Fibroblast of lung (primary cell): ENCODE measurements around the gene PADI2. TPM values are rescaled to one million over a fixed set of nuclear protein-coding genes. Genes with fewer than 3 reads are reported as not detected.
A peak's percentile ranks its signal among the peaks of the same experiment; 100 is the strongest.
"Not testable (repeated sequence)": the region's sequence is repeated elsewhere in the genome, so short reads cannot be mapped to it uniquely, and the experiment has no call there.

Experiments
- DNase-seq, 2 donors: peaks; one replicate each; pipeline versions ENCODE4 v3.0.0 to v3.0.0-alpha.2; 2010; ENCODE audit warnings: low read depth in 2 of 2
- H2AFZ ChIP-seq: 2 replicates; pipeline ENCODE4 v1.5.1; 2012; ENCODE audit warnings: low read length, control low read depth, inconsistent platforms
- H3K27ac ChIP-seq: 2 replicates; pipeline ENCODE4 v1.5.1; 2011; ENCODE audit warnings: low read length, control low read depth; ENCODE audit not compliant: insufficient read depth
- H3K27me3 ChIP-seq: 2 replicates; pipeline ENCODE4 v1.5.1; 2011; ENCODE audit warnings: mild to moderate bottlenecking, low read length; ENCODE audit not compliant: control insufficient read depth, insufficient read depth
- H3K36me3 ChIP-seq: 2 replicates; pipeline ENCODE4 v1.5.1; 2011; ENCODE audit warnings: low read length; ENCODE audit not compliant: control insufficient read depth, insufficient read depth
- H3K4me1 ChIP-seq: 2 replicates; pipeline ENCODE4 v1.5.1; 2011; ENCODE audit warnings: low read length; ENCODE audit not compliant: control insufficient read depth, insufficient read depth; ENCODE audit errors: extremely low read depth
- H3K4me2 ChIP-seq: 2 replicates; pipeline ENCODE4 v1.5.1; 2011; ENCODE audit warnings: low read length, control low read depth; ENCODE audit not compliant: insufficient read depth; ENCODE audit errors: extremely low read depth
- H3K4me3 ChIP-seq, 4 experiments: fragments of 200-600 bp in 1 of 4; sonication (generic) in 1 of 4; replicated peaks in 1 of 4; 2 replicates each; pipeline ENCODE4 v1.5.1; 2011 to 2016; ENCODE audit warnings: low read length in 4 of 4, low read depth in 3 of 4, mild to moderate bottlenecking in 3 of 4, control low read depth in 2 of 4, inconsistent platforms in 1 of 4, mixed read lengths in 1 of 4; ENCODE audit not compliant: insufficient read depth in 1 of 4; ENCODE audit errors: control extremely low read depth in 1 of 4
- H3K79me2 ChIP-seq: 2 replicates; pipeline ENCODE4 v1.5.1; 2012; ENCODE audit warnings: mild to moderate bottlenecking, low read length, inconsistent platforms; ENCODE audit not compliant: control insufficient read depth, insufficient read depth
- H3K9ac ChIP-seq: 2 replicates; pipeline ENCODE4 v1.5.1; 2011; ENCODE audit warnings: mild to moderate bottlenecking, low read length, control low read depth; ENCODE audit not compliant: insufficient read depth
- H3K9me3 ChIP-seq: 2 replicates; pipeline ENCODE4 v1.5.1; 2012; ENCODE audit warnings: low read depth, low read length; ENCODE audit not compliant: control insufficient read depth, insufficient read depth
- H4K20me1 ChIP-seq: 2 replicates; pipeline ENCODE4 v1.5.1; 2011; ENCODE audit warnings: low read length; ENCODE audit not compliant: control insufficient read depth, insufficient read depth; ENCODE audit errors: extremely low read depth
- EZH2 ChIP-seq: IDR thresholded peaks from 2 replicates; pipeline ENCODE4 v1.5.1; 2012; ENCODE audit warnings: low read length, control low read depth, mild to moderate bottlenecking; ENCODE audit errors: missing control alignments
- polyA plus RNA-seq, 2 donors: library from polyadenylated mRNA; depleted of rRNA in 1 of 2; stranded (reverse) in 1 of 2; unstranded in 1 of 2; fragments of >200 nt; gene quantifications; 2 replicates each; pipeline ENCODE4 v1.2.1, GENCODE V29; 2011 to 2012; ENCODE audit warnings: missing spikeins in 1 of 2
- total RNA-seq: library from RNA; depleted of rRNA; stranded (reverse); fragments of >200 nt; gene quantifications from 2 replicates; pipeline ENCODE4 v1.2.1, GENCODE V29; 2014
- TF ChIP-seq, protein P1 (sequence below), 2 donors: IDR thresholded peaks in 1 of 2; conservative IDR thresholded peaks in 1 of 2; 1 replicate in 1 of 2; 2 replicates in 1 of 2; pipeline ENCODE4 v1.5.1; 2011 to 2012; ENCODE audit warnings: low read length in 2 of 2, control low read depth in 1 of 2, inconsistent platforms in 1 of 2, low read depth in 1 of 2, mild to moderate bottlenecking in 1 of 2

The PADI2 gene
- total and polyA plus RNA-seq, 2 donors (not counting 1 experiment from before 2014, with no cell fraction given), result 0.03 TPM; not detected in 1

DNA sequence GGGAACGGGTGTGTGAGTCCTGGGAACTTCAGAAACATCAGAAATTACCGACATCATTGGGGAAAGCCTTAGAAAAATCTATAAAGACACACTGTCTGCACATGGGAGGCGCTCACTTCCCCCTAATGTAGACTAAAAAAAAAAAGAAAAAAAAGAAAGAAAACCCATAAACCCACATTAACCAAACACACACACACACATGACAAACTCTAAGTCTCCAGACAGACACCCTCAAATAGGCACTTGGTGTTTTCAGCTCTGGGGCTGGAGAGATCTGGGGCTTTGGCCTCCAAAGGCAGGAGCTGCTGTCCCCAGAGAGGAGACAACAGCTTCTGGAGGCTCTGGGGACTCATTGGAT is 52.2 kb downstream of the PADI2 start:
- H3K4me3 ChIP-seq, result no peak overlapping the region
- no peaks in the 10 kb centered on the region for H3K27me3 ChIP-seq
- no peaks in the 10 kb centered on the region for H3K4me1 ChIP-seq
- TF ChIP-seq, protein P1, sequence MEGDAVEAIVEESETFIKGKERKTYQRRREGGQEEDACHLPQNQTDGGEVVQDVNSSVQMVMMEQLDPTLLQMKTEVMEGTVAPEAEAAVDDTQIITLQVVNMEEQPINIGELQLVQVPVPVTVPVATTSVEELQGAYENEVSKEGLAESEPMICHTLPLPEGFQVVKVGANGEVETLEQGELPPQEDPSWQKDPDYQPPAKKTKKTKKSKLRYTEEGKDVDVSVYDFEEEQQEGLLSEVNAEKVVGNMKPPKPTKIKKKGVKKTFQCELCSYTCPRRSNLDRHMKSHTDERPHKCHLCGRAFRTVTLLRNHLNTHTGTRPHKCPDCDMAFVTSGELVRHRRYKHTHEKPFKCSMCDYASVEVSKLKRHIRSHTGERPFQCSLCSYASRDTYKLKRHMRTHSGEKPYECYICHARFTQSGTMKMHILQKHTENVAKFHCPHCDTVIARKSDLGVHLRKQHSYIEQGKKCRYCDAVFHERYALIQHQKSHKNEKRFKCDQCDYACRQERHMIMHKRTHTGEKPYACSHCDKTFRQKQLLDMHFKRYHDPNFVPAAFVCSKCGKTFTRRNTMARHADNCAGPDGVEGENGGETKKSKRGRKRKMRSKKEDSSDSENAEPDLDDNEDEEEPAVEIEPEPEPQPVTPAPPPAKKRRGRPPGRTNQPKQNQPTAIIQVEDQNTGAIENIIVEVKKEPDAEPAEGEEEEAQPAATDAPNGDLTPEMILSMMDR (conservative IDR thresholded peaks at IDR 0.05 in 1 of 2, IDR thresholded peaks at IDR 0.05 in 1 of 2; ENCODE audit: low read depth in 1 of 2, low read length in 2 of 2), result no peak
- TF ChIP-seq EZH2, result no peak
- no peaks in the 10 kb centered on the region for H3K79me2 ChIP-seq
- no peak overlapping the region for H3K27ac ChIP-seq
- DNase-seq, result no peak
- no peaks in the 10 kb centered on the region for H4K20me1 ChIP-seq
- H3K9ac ChIP-seq, result no peak overlapping the region
- H2AFZ ChIP-seq, result no peak overlapping the region
- no peak overlapping the region for H3K4me2 ChIP-seq
- no peaks in the 10 kb centered on the region for H3K36me3 ChIP-seq
- no peaks in the 10 kb centered on the region for H3K9me3 ChIP-seq

- no peak overlapping the region for H3K4me3 ChIP-seq
- H3K27me3 ChIP-seq, result no peaks in the 10 kb centered on the region
- no peaks in the 10 kb centered on the region for H4K20me1 ChIP-seq
- no peak overlapping the region for H3K4me2 ChIP-seq
- no peak for DNase-seq
- no peaks in the 10 kb centered on the region for H3K79me2 ChIP-seq
- no peaks in the 10 kb centered on the region for H3K4me1 ChIP-seq
- no peak overlapping the region for H3K27ac ChIP-seq
- H2AFZ ChIP-seq, result no peak overlapping the region
- H3K9me3 ChIP-seq, result no peaks in the 10 kb centered on the region
- TF ChIP-seq EZH2, result no peak
- TF ChIP-seq, protein P1 (conservative IDR thresholded peaks at IDR 0.05 in 1 of 2, IDR thresholded peaks at IDR 0.05 in 1 of 2; ENCODE audit: low read depth in 1 of 2, low read length in 2 of 2), result no peak
- no peak overlapping the region for H3K9ac ChIP-seq
- no peaks in the 10 kb centered on the region for H3K36me3 ChIP-seq
Measured at GRCh38 chr1:17066361-17067068, 52.7 kb downstream of the PADI2 start.

GRCh38 chr1:17065666-17066065 is 53.6 kb downstream of the PADI2 start:
- no peaks in the 10 kb centered on the region for H3K27me3 ChIP-seq
- TF ChIP-seq, protein P1 (conservative IDR thresholded peaks at IDR 0.05 in 1 of 2, IDR thresholded peaks at IDR 0.05 in 1 of 2; ENCODE audit: low read depth in 1 of 2, low read length in 2 of 2), result no peak
- no peak for TF ChIP-seq EZH2
- H3K9ac ChIP-seq, result no peak overlapping the region
- H3K9me3 ChIP-seq, result no peaks in the 10 kb centered on the region
- H4K20me1 ChIP-seq, result no peaks in the 10 kb centered on the region
- DNase-seq, result no peak
- no peak overlapping the region for H2AFZ ChIP-seq
- H3K36me3 ChIP-seq, result no peaks in the 10 kb centered on the region
- H3K4me2 ChIP-seq, result no peak overlapping the region
- H3K4me1 ChIP-seq, result no peaks in the 10 kb centered on the region
- no peak overlapping the region for H3K27ac ChIP-seq
- no peaks in the 10 kb centered on the region for H3K79me2 ChIP-seq
- H3K4me3 ChIP-seq, result no peak overlapping the region

GRCh38 chr1:17062751-17063150 is 56.5 kb downstream of the PADI2 start:
- not testable (repeated sequence) for H3K4me1 ChIP-seq, H4K20me1 ChIP-seq, H3K36me3 ChIP-seq, H3K9me3 ChIP-seq, H3K27me3 ChIP-seq, H3K4me2 ChIP-seq, H2AFZ ChIP-seq, H3K9ac ChIP-seq, H3K27ac ChIP-seq, H3K79me2 ChIP-seq, H3K4me3 ChIP-seq
- DNase-seq, result peak in 1 of 2 donors; percentile 20
